Nephron progenitor cell (in vitro differentiated cells): Measurements from ENCODE around the gene SFSWAP.
"Not testable (repeated sequence)": the region's sequence is repeated elsewhere in the genome, so short reads cannot be mapped to it uniquely, and the experiment has no call there.

Experiments used
- DNase-seq: peaks from one replicate; pipeline ENCODE4 v3.0.0; 2021
- H3K27ac Mint-ChIP-seq: 2 replicates; pipeline ENCODE4 v1.8.0; 2021; ENCODE audit warnings: mild to moderate bottlenecking, moderate library complexity, mixed read lengths
- H3K27me3 Mint-ChIP-seq: 2 replicates; pipeline ENCODE4 v1.8.0; 2021; ENCODE audit warnings: mild to moderate bottlenecking, low read depth, mixed read lengths; ENCODE audit not compliant: poor library complexity
- H3K36me3 Mint-ChIP-seq: 2 replicates; pipeline ENCODE4 v1.8.0; 2021; ENCODE audit warnings: low read depth, mixed read lengths
- H3K4me1 Mint-ChIP-seq: 2 replicates; pipeline ENCODE4 v1.8.0; 2021; ENCODE audit warnings: mixed read lengths
- H3K4me3 Mint-ChIP-seq: 2 replicates; pipeline ENCODE4 v1.8.0; 2021; ENCODE audit warnings: mild to moderate bottlenecking, moderate library complexity, mixed read lengths
- H3K9me3 Mint-ChIP-seq: 2 replicates; pipeline ENCODE4 v1.8.0; 2021; ENCODE audit warnings: mild to moderate bottlenecking, moderate library complexity, mixed read lengths
- CTCF ChIP-seq: fragments of 200-600 bp; sonication (generic); IDR thresholded peaks from 2 replicates; pipeline ENCODE4 v1.5.0; 2021; ENCODE audit warnings: antibody characterized with exemption

The SFSWAP gene

GRCh38 chr12:131675126-131676080 lies 35.5 kb upstream of the SFSWAP start:
- H3K36me3 Mint-ChIP-seq, result no peaks in the 10 kb centered on the region
- peaks cover 13% of the 10 kb centered on the region for H3K9me3 Mint-ChIP-seq
- no peak for TF ChIP-seq CTCF
- no peak overlapping the region for H3K4me3 Mint-ChIP-seq
- DNase-seq, result no peak
- H3K27me3 Mint-ChIP-seq, result peaks cover 57% of the 10 kb centered on the region
- H3K27ac Mint-ChIP-seq, result no peak overlapping the region
- no peaks in the 10 kb centered on the region for H3K4me1 Mint-ChIP-seq

GRCh38 chr12:131676544-131676943 lies 34.3 kb upstream of the SFSWAP start:
- no peaks in the 10 kb centered on the region for H3K36me3 Mint-ChIP-seq
- no peak for TF ChIP-seq CTCF
- peaks cover 11% of the 10 kb centered on the region for H3K4me1 Mint-ChIP-seq
- H3K9me3 Mint-ChIP-seq, result peaks cover 13% of the 10 kb centered on the region
- H3K27ac Mint-ChIP-seq, result peak overlapping the region; percentile 26
- peaks cover 55% of the 10 kb centered on the region for H3K27me3 Mint-ChIP-seq
- DNase-seq, result no peak
- no peak overlapping the region for H3K4me3 Mint-ChIP-seq

GRCh38 chr12:131677067-131677466 lies 33.8 kb upstream of the SFSWAP start:
- not testable (repeated sequence) for H3K36me3 Mint-ChIP-seq, H3K27ac Mint-ChIP-seq, DNase-seq, H3K4me3 Mint-ChIP-seq
- H3K4me1 Mint-ChIP-seq, result peaks cover 16% of the 10 kb centered on the region
- peaks cover 13% of the 10 kb centered on the region for H3K9me3 Mint-ChIP-seq
- H3K27me3 Mint-ChIP-seq, result peaks cover 57% of the 10 kb centered on the region

- TF ChIP-seq CTCF, result no peak
- Mint-ChIP-seq H3K27ac (no peak overlapping the region), H3K9me3 (peaks cover 13% of the 10 kb centered on the region), H3K4me1 (peaks cover 19% of the 10 kb centered on the region), H3K27me3 (peaks cover 57% of the 10 kb centered on the region), H3K36me3 (no peaks in the 10 kb centered on the region), H3K4me3 (no peak overlapping the region)
- DNase-seq, result no peak
Observed at GRCh38 chr12:131677699-131678098, 33.2 kb upstream of the SFSWAP start.

GRCh38 chr12:131678389-131679181 lies 32.3 kb upstream of the SFSWAP start:
- DNase-seq, H3K36me3 Mint-ChIP-seq, H3K4me3 Mint-ChIP-seq, H3K27ac Mint-ChIP-seq: not testable (repeated sequence)
- H3K9me3 Mint-ChIP-seq, result peaks cover 13% of the 10 kb centered on the region
- peaks cover 26% of the 10 kb centered on the region for H3K4me1 Mint-ChIP-seq
- H3K27me3 Mint-ChIP-seq, result peaks cover 60% of the 10 kb centered on the region

GRCh38 chr12:131679186-131679585 lies 31.7 kb upstream of the SFSWAP start:
- not testable (repeated sequence) for H3K27ac Mint-ChIP-seq, H3K4me3 Mint-ChIP-seq, H3K36me3 Mint-ChIP-seq, DNase-seq
- Mint-ChIP-seq H3K27me3 (peaks cover 61% of the 10 kb centered on the region), H3K9me3 (peaks cover 10% of the 10 kb centered on the region), H3K4me1 (peaks cover 26% of the 10 kb centered on the region)

GRCh38 chr12:131679816-131680215 lies 31.1 kb upstream of the SFSWAP start:
- not testable (repeated sequence) for H3K36me3 Mint-ChIP-seq, H3K27ac Mint-ChIP-seq, H3K9me3 Mint-ChIP-seq, DNase-seq, H3K4me3 Mint-ChIP-seq
- H3K4me1 Mint-ChIP-seq, result peaks cover 26% of the 10 kb centered on the region
- H3K27me3 Mint-ChIP-seq, result peaks cover 54% of the 10 kb centered on the region

- peaks cover 26% of the 10 kb centered on the region for H3K4me1 Mint-ChIP-seq
- H3K27me3 Mint-ChIP-seq, result peaks cover 49% of the 10 kb centered on the region
- not testable (repeated sequence) for DNase-seq
Observed at GRCh38 chr12:131680392-131681256, 30.3 kb upstream of the SFSWAP start.

More at GRCh38 chr12:131680392-131681256, 30.3 kb upstream of the SFSWAP start:
- peak overlapping the region; percentile 53 for H3K4me3 Mint-ChIP-seq
- H3K36me3 Mint-ChIP-seq, H3K27ac Mint-ChIP-seq, H3K9me3 Mint-ChIP-seq: not testable (repeated sequence)
